Right lobe of liver (tissue), 6 donors: ENCODE results near the gene ZDHHC1. TPM values are rescaled to one million over a fixed set of nuclear protein-coding genes. Genes with fewer than 3 reads are reported as not detected.

ENCODE experiments used
- ATAC-seq, 4 donors: fragments of 200-7000 bp; cut with Tn5 transposase; one replicate each; pipeline ENCODE4 v1.9.1; 2020; ENCODE audit warnings: mild to moderate bottlenecking in 4 of 4, moderate library complexity in 4 of 4
- DNase-seq, 3 donors: peaks; one replicate each; pipeline ENCODE4 v3.0.0-alpha.2; 2020
- H3K27ac ChIP-seq, 3 donors: fragments of 200-600 bp; one replicate each; pipeline ENCODE4 v1.8.0; 2022
- H3K27me3 ChIP-seq, 2 donors: fragments of 200-600 bp; one replicate each; pipeline ENCODE4 v1.8.0; 2022
- H3K36me3 ChIP-seq, 4 donors: fragments of 200-600 bp; sonication (generic) in 1 of 4; one replicate each; pipeline versions ENCODE4 v1.5.1 to v1.8.0; 2017 to 2022; ENCODE audit warnings: control low read depth in 1 of 4
- H3K4me1 ChIP-seq, 4 donors: fragments of 200-600 bp; sonication (generic) in 1 of 4; one replicate each; pipeline versions ENCODE4 v1.5.1 to v1.8.0; 2017 to 2022; ENCODE audit warnings: control low read depth in 1 of 4
- H3K4me3 ChIP-seq, 3 donors: fragments of 200-600 bp; one replicate each; pipeline ENCODE4 v1.8.0; 2022
- H3K9me3 ChIP-seq, 4 donors: fragments of 200-600 bp; sonication (generic) in 1 of 4; one replicate each; pipeline versions ENCODE4 v1.5.1 to v1.8.0; 2017 to 2022; ENCODE audit warnings: control low read depth in 1 of 4
- POLR2A ChIP-seq: fragments of 450-650 bp; IDR thresholded peaks from one replicate; pipeline ENCODE4 v1.6.1; 2017; ENCODE audit warnings: antibody characterized with exemption, mild to moderate bottlenecking
- WGBS: methylation state at CpG from one replicate; pipeline ENCODE4 v1.1.6; 2018; ENCODE audit warnings: low coverage, low lambda C conversion rate; ENCODE audit not compliant: insufficient coverage; ENCODE audit errors: missing lambda C conversion rate; 5-methylcytosine and 5-hydroxymethylcytosine counted together
- intact Hi-C, 2 donors: fragments of 100-400 bp; cut with DNase I; formaldehyde crosslinking; loops; one replicate each; pipeline versions ENCODE4 v1.11.2 to v1.14.1; 2022
- total RNA-seq, 6 experiments: library from RNA; depleted of rRNA in 2 of 6; stranded (reverse); fragments of >200 nt in 2 of 6; fragmentation: NEBNext Ultra II Directional in 3 of 6; extraction: Animal tissue kit (Norgen Biotek cat#: 25700) in 3 of 6; gene quantifications; one replicate each; pipeline versions ENCODE4 v1.1.0 to v1.2.4, GENCODE V29; 2016 to 2023
- TF ChIP-seq, protein P1 (sequence below), 4 donors: fragments of 200-600 bp in 3 of 4; fragments of 450-650 bp in 1 of 4; IDR thresholded peaks; one replicate each; pipeline versions ENCODE4 v1.5.1 to v1.8.0; 2016 to 2022; ENCODE audit warnings: antibody characterized with exemption in 4 of 4, mild to moderate bottlenecking in 2 of 4
- donor health status: DM: no; HTN: yes; CAD: no.
- donor health status: DM: no; HTN: no; CAD: no.
- donor health status: DM: no; HTN: no; CAD: no.
- donor health status: DM: no; HTN: yes; CAD: no.
- donor health status: DM: no; HTN: yes; CAD: no.

Gene ZDHHC1
- total RNA-seq, 6 experiments from 2014 or later = 1.2 to 4.0 (median 1.8) TPM

DNA sequence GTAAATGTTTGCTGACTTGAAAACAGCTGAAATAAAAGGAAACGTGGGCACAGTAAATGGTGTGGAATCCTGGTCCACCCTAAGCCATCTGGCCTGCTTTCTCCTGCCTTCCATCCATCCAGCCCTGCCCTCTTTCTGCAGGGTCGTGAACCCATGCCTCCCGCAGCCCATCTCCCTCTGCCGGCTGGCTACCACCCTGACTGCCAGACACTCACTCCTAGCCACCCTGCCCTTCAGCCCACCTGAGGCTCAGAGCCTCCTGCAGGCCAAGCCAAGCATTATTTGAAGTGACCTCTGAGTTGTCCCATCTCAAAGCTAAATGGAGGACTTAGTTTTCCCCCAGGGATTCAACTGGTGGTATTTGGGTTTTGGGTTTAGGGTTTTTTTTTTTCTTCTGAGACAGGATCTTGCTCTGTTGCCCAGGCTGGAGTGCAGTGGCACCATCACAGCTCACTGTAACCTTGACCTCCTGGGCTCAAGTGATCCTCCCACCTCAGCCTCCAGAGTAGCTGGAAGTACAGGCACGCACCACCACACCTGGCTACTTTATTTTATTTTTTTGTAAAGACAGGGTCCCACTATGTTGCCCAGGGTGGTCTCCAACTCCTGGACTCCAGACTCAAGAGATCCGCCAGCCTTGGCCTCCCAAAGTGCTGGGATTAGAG is 8.4 kb downstream of the ZDHHC1 start:
- Histone ChIP-seq H3K9me3 (no peaks in the 10 kb centered on the region), H3K27ac (no peak overlapping the region), H3K4me3 (no peak overlapping the region), H3K27me3 (no peaks in the 10 kb centered on the region), H3K36me3 (no peaks in the 10 kb centered on the region), H3K4me1 (no peaks in the 10 kb centered on the region)
- ATAC-seq = no peak
- WGBS = 82% methylated on average over 4 of the region's 6 CpGs
- no peak for DNase-seq
- TF ChIP-seq POLR2A = no peak
- intact Hi-C loops = no loop called here

DNA sequence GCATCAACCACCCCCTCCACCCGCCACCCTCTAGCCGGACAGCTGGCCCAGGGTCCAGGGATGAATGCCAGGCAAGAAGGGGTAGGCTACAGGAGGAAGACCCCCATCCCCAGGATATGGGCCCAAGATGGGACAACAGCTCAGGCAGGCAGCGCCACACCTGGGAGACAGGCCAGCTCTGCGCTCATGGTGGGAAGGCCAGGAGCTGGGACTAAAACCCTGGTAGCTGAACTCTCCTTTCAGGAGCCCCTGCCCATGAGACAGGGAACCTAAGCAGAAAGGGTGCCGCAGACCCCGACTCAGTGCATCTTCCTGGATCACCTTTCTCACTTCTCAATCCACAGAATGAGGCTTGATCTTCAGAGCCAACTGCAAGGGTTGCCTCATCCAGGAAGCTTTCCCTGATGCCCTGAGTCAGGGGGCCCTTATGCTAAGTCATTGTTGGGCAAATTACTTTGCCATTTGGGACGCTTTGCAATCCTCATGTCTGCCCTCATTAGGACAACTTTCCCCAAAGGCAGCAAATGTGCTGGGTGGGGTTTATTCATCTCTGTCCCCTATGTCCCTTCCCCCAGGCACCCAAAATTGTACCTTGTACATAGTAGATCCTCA is 9.0 kb downstream of the ZDHHC1 start:
- H3K9me3 ChIP-seq = no peaks in the 10 kb centered on the region
- ATAC-seq (no peak), DNase-seq (no peak)
- 90% methylated on average over 2 of the region's 7 CpGs for WGBS
- H3K4me1 ChIP-seq = no peaks in the 10 kb centered on the region
- no peak for TF ChIP-seq POLR2A
- TF ChIP-seq, protein P1, sequence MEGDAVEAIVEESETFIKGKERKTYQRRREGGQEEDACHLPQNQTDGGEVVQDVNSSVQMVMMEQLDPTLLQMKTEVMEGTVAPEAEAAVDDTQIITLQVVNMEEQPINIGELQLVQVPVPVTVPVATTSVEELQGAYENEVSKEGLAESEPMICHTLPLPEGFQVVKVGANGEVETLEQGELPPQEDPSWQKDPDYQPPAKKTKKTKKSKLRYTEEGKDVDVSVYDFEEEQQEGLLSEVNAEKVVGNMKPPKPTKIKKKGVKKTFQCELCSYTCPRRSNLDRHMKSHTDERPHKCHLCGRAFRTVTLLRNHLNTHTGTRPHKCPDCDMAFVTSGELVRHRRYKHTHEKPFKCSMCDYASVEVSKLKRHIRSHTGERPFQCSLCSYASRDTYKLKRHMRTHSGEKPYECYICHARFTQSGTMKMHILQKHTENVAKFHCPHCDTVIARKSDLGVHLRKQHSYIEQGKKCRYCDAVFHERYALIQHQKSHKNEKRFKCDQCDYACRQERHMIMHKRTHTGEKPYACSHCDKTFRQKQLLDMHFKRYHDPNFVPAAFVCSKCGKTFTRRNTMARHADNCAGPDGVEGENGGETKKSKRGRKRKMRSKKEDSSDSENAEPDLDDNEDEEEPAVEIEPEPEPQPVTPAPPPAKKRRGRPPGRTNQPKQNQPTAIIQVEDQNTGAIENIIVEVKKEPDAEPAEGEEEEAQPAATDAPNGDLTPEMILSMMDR (IDR thresholded peaks at IDR 0.05) = no peak
- no peaks in the 10 kb centered on the region for H3K36me3 ChIP-seq
- H3K27me3 ChIP-seq = no peaks in the 10 kb centered on the region
- H3K4me3 ChIP-seq = no peak overlapping the region
- no peak overlapping the region for H3K27ac ChIP-seq
- intact Hi-C loops = no loop called here

DNA sequence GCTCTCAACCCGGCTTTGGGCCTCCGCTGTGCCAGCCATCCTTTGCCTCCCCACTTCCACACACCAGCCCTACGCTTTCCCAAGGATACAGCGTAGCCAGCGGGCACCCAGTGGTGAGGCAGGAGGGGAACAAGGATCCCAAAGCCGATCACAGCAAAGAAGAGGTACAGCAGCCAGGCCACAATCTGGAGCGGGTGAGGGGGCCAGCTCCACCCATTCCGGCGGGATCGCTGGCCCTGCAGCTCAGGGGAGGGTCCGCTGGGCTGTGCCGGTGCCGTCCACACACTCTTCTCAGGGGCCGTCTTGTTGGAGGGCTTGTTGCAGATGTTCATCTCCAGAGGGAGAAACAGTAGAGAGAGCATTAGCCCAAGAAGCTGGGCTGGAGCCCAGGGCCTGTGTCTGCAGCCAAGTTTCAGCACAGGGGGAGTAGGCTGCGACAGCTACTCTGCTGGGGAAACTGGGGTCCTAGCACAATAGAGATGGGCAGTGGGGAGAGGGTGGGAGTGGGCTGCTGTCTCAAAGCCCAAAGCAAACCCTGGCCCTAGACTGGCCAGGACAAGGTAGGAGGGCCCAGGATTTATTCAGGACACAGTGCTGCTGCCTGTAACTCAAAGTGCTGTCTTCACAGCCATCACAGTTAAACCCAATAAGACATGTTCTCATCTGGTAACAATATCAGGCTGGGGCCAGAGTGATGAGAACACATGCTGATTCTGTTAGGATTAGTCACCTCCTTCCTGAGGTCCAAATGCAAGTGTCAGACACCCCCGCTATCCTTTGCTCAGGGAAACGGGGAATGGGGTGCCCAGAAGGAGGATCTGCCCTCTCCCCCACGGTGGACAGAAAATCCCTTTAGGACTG is 9.9 kb downstream of the ZDHHC1 start:
- TF ChIP-seq, protein P1 (IDR thresholded peaks at IDR 0.05) = no peak
- TF ChIP-seq POLR2A = no peak
- no peaks in the 10 kb centered on the region for H3K27me3 ChIP-seq
- H3K4me1 ChIP-seq = no peaks in the 10 kb centered on the region
- ATAC-seq (peak in 2 of 4 donors; percentile 25 to 28), DNase-seq (no peak)
- no peaks in the 10 kb centered on the region for H3K9me3 ChIP-seq
- H3K4me3 ChIP-seq = no peak overlapping the region
- no peaks in the 10 kb centered on the region for H3K36me3 ChIP-seq
- 78% methylated on average over 11 of the region's 18 CpGs for WGBS
- intact Hi-C loops = no loop called here
- no peak overlapping the region for H3K27ac ChIP-seq

DNA sequence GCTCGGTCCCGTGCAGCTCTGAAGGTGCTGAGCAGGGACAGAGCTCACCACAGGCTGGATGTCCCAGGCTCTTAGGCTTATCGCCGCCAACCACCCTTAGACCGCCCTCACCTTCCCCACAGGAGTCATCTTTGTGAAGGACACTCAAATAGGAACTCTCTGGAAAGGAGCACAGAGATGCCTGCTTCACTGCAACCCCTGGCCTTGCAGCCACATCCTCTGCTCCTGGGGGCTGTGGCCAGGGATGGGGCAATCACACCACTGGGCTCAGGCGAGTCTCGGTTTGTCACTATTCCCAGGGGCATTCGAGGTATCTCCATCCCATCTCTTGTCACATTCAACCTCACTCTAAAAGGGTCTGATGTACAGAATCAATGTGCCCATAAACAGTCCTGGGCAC is 10.9 kb downstream of the ZDHHC1 start:
- Histone ChIP-seq H3K27ac (no peak overlapping the region), H3K27me3 (no peaks in the 10 kb centered on the region), H3K4me1 (no peaks in the 10 kb centered on the region), H3K9me3 (no peaks in the 10 kb centered on the region), H3K36me3 (no peaks in the 10 kb centered on the region), H3K4me3 (no peak overlapping the region)
- DNase-seq (no peak), ATAC-seq (no peak)
- intact Hi-C loops = no loop called here
- 89% methylated on average over 4 of the region's 8 CpGs for WGBS
- TF ChIP-seq, protein P1 (IDR thresholded peaks at IDR 0.05) = no peak
- no peak for TF ChIP-seq POLR2A
